IPS-20b (cell line): ENCODE measurements around the gene AFAP1L1.

Experiments
- H3K27ac ChIP-seq: one replicate; pipeline ENCODE4 v1.5.1; 2013; ENCODE audit warnings: low read length
- H3K27me3 ChIP-seq: 2 replicates; pipeline ENCODE4 v1.6.1; 2013; ENCODE audit warnings: mild to moderate bottlenecking, low read length, inconsistent platforms; ENCODE audit not compliant: insufficient read depth
- H3K36me3 ChIP-seq: 2 replicates; pipeline ENCODE4 v1.6.1; 2013; ENCODE audit warnings: low read depth, mild to moderate bottlenecking, inconsistent platforms, low read length, moderate library complexity; ENCODE audit not compliant: insufficient read depth
- H3K4me1 ChIP-seq: 2 replicates; pipeline ENCODE4 v1.6.1; 2013; ENCODE audit warnings: mild to moderate bottlenecking, control low read depth, inconsistent platforms, low read length, moderate library complexity; ENCODE audit not compliant: insufficient read depth
- H3K4me3 ChIP-seq: 2 replicates; pipeline ENCODE4 v1.5.1; 2013; ENCODE audit warnings: mild to moderate bottlenecking, low read length, inconsistent platforms
- H3K9ac ChIP-seq: 2 replicates; pipeline ENCODE4 v1.6.1; 2013; ENCODE audit warnings: low read depth, mild to moderate bottlenecking, inconsistent platforms, low read length, moderate library complexity
- H3K9me3 ChIP-seq: 2 replicates; pipeline ENCODE4 v1.6.1; 2013; ENCODE audit warnings: mild to moderate bottlenecking, low read depth, low read length, inconsistent platforms; ENCODE audit not compliant: insufficient read depth

AFAP1L1 gene

DNA sequence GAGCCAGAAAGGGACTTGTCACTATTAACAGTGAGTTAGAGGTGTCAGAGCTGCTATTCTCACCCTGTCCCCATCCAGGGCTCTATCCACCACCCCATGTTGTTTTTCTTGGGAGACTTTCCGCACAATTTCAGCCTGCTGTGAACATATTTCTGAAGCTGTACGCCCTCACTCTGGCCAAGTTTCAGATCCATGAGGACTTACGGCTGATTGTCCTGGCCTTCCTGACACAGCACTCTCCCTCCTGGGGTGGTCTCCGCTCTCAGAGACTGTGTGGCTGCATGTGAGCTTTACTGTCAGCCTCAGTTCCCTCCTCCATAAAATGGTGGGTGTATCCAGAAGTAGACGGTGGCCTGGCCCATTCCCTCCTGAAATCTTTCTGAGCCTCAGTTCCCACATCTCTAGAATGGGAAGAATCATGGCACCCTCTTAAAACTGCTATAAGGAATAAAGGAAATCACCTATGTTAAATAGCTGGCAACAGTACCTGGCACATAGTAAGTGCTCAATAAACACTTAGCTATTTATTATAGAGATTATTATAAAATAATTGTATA is 108.2 kb downstream of the AFAP1L1 start:
- Histone ChIP-seq H3K9me3 (no peaks in the 10 kb centered on the region), H3K4me3 (no peak overlapping the region), H3K4me1 (no peaks in the 10 kb centered on the region), H3K9ac (no peak overlapping the region), H3K27me3 (no peaks in the 10 kb centered on the region), H3K27ac (no peak overlapping the region), H3K36me3 (no peaks in the 10 kb centered on the region)

- Histone ChIP-seq H3K36me3 (no peaks in the 10 kb centered on the region), H3K9ac (no peak overlapping the region), H3K27me3 (no peaks in the 10 kb centered on the region), H3K9me3 (no peaks in the 10 kb centered on the region), H3K4me1 (no peaks in the 10 kb centered on the region), H3K27ac (no peak overlapping the region), H3K4me3 (no peak overlapping the region)
These were observed 108.9 kb downstream of the AFAP1L1 start for GRCh38 chr5:149380466-149381121.

DNA sequence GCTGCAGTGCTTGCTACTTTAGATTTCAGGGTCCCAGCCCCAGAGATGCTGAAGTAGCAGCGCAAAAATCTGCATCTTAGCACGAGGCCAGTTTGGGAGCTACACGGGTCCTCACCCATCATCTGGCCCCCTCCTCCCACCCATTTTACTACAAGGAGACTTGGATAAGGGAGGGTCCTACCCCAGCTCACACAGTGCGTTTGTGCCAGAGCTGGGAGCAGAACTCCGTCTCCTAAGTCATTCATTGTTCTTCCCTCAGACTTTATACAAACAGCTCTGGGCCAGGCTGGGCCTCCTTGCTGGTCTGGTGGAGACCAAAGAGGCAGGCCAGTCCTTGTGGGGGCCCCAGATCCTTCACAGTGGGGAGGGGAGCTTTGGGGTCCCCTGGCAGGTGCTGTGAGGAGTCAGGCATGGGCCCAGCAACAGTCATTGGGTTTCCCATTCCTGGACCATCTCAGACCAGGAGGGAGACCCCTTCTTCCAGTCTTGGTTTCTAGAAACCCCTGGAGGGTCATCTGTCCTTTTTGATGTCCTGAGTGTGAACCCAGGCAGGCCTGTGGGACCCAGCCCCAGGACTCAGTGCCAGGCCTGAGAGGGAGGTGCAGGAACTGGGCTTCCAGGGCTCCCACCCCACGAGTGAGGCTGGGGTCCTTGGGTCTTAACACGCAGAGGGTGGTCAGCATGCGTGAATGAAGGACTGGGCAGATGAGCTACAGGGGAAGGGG is 109.8 kb downstream of the AFAP1L1 start:
- Histone ChIP-seq H3K4me1 (no peaks in the 10 kb centered on the region), H3K9me3 (no peaks in the 10 kb centered on the region), H3K9ac (no peak overlapping the region), H3K36me3 (no peaks in the 10 kb centered on the region), H3K27ac (no peak overlapping the region), H3K27me3 (no peaks in the 10 kb centered on the region), H3K4me3 (no peak overlapping the region)

- no peak overlapping the region for H3K9ac ChIP-seq
- no peak overlapping the region for H3K27ac ChIP-seq
- H3K27me3 ChIP-seq = no peaks in the 10 kb centered on the region
- no peaks in the 10 kb centered on the region for H3K9me3 ChIP-seq
- no peaks in the 10 kb centered on the region for H3K36me3 ChIP-seq
- H3K4me3 ChIP-seq = no peak overlapping the region
- H3K4me1 ChIP-seq = no peaks in the 10 kb centered on the region
These were observed 110.3 kb downstream of the AFAP1L1 start for GRCh38 chr5:149381986-149382338.

- H3K27ac ChIP-seq = no peak overlapping the region
- H3K36me3 ChIP-seq = no peaks in the 10 kb centered on the region
- H3K4me3 ChIP-seq = no peak overlapping the region
- no peaks in the 10 kb centered on the region for H3K4me1 ChIP-seq
- H3K27me3 ChIP-seq = no peaks in the 10 kb centered on the region
- H3K9me3 ChIP-seq = no peaks in the 10 kb centered on the region
- no peak overlapping the region for H3K9ac ChIP-seq
These were observed 111.0 kb downstream of the AFAP1L1 start for GRCh38 chr5:149382517-149383220.

GRCh38 chr5:149383399-149383798 is 111.7 kb downstream of the AFAP1L1 start:
- no peaks in the 10 kb centered on the region for H3K27me3 ChIP-seq
- no peaks in the 10 kb centered on the region for H3K4me1 ChIP-seq
- H3K9ac ChIP-seq = no peak overlapping the region
- H3K27ac ChIP-seq = no peak overlapping the region
- H3K4me3 ChIP-seq = no peak overlapping the region
- H3K9me3 ChIP-seq = no peaks in the 10 kb centered on the region
- no peaks in the 10 kb centered on the region for H3K36me3 ChIP-seq

DNA sequence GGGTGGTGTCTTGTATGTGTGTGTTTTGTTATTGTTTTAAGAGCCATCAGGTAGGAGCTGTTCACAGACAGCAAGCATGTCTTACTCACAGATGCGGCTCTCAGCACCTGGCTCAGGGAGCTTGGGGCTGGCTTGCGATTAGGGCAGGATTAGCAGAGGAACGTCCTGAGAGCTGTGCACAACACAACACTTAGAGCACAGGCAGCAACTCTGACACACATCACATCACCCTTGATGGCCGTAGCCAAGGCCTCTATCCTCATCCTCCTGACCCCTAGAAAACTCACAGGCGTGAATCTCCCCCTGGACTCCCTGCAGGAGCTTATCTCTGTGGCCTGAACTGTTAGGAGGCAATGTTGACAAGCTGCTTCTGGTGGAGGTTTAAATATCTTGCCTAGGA is 114.5 kb downstream of the AFAP1L1 start:
- Histone ChIP-seq H3K27ac (no peak overlapping the region), H3K27me3 (no peaks in the 10 kb centered on the region), H3K4me3 (no peak overlapping the region), H3K9me3 (no peaks in the 10 kb centered on the region), H3K9ac (no peak overlapping the region), H3K4me1 (no peaks in the 10 kb centered on the region), H3K36me3 (no peaks in the 10 kb centered on the region)

GRCh38 chr5:149387081-149387631 is 115.5 kb downstream of the AFAP1L1 start:
- Histone ChIP-seq H3K27ac (no peak overlapping the region), H3K36me3 (no peaks in the 10 kb centered on the region), H3K4me1 (no peaks in the 10 kb centered on the region), H3K9me3 (no peaks in the 10 kb centered on the region), H3K9ac (no peak overlapping the region), H3K4me3 (no peak overlapping the region), H3K27me3 (no peaks in the 10 kb centered on the region)

DNA sequence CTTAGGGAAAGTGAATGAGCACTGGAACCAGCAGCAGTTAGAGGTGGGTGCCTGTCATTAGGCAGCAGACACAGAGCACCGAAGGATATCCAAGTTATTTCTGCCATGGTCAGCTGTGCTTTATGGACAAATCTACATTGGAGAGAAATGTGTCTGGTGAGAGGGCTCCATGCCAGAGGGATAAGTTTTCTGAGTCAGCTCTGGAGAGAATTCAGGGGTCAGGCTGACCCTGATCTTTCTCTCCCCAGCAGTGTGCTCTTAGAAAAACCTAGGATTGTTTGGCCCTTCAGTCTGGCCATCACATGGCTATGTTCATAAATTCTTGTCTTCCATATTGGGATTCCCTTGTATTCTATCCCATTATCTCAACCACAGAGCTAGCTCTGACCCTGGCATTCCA is 116.3 kb downstream of the AFAP1L1 start:
- Histone ChIP-seq H3K27me3 (no peaks in the 10 kb centered on the region), H3K27ac (no peak overlapping the region), H3K4me3 (no peak overlapping the region), H3K9ac (no peak overlapping the region), H3K36me3 (no peaks in the 10 kb centered on the region), H3K4me1 (no peaks in the 10 kb centered on the region), H3K9me3 (no peaks in the 10 kb centered on the region)

- Histone ChIP-seq H3K9me3 (no peaks in the 10 kb centered on the region), H3K9ac (no peak overlapping the region), H3K4me1 (no peaks in the 10 kb centered on the region), H3K4me3 (no peak overlapping the region), H3K27me3 (no peaks in the 10 kb centered on the region), H3K27ac (no peak overlapping the region), H3K36me3 (no peaks in the 10 kb centered on the region)
These were observed 117.0 kb downstream of the AFAP1L1 start for GRCh38 chr5:149388498-149389190.
